ENCODE results near the gene RAPH1. TPM values are rescaled to one million over a fixed set of nuclear protein-coding genes. Genes with fewer than 3 reads are reported as not detected.
"Not testable (repeated sequence)": the region's sequence is repeated elsewhere in the genome, so short reads cannot be mapped to it uniquely, and the experiment has no call there.

Gene RAPH1
- total RNA-seq, 1 experiment from 2014 or later: 33.8 TPM

DNA sequence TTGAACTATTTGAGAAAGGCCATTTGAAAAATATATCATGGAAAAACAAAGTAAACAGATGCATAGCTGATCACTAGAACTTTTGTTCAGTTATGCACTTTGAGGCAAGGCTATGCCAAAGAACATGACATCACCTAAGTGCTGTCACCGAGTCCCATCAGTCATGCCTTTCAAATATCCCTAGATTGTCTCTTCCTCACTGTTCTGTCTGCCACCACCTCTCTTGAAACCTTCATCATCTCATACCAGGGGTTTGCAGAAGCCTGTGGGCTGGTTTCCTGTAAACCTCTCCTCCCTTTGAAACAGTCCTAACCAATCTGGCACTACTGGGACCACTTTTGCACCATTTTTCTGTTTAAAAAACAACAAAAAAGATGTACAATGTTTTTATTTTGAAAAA, 12.3 kb upstream of the RAPH1 start:
- DNase-seq (ENCODE audit: extremely low read depth, low read depth): no peak

DNA sequence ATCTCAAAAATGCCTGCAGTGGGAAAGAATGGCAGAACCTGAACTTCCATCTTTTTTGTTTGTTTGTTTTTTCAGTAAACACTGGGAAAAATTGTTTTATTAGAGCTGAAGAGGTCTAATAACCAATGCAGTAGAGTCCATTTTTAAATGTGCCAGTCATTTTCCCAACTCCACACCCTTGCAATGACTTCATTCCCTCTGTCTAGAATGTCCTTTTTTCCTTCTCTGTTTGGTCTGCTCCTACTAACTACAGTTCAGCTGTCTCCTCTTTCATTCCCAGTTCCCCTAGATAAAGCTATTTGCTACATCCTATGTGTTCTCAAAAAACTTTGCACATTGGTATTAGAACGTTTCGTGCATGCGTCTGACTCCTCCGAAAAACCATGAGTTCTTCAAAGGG, 9.3 kb upstream of the RAPH1 start:
- no peak for DNase-seq (ENCODE audit: extremely low read depth, low read depth)

DNA sequence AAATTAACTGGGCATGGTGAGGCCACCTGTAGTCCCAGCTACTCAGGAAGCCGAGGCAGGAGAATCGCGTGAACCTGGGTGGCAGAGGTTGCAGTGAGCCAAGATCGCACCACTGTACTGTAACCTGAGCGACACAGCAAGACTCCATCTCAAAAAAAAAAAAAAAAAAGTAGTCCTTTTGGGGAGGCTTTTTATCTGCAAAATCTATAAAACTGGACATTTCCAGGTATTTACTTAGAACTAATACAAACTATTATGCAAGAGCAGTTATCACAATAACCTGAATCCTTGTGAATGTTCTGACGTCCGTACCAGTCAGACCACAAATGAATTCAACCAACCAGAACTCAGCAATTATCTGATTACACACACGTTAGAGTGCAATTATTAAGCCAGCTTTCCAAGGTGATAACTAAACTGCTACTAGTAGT, 8.8 kb upstream of the RAPH1 start:
- no peak for DNase-seq (ENCODE audit: extremely low read depth, low read depth)

- DNase-seq (ENCODE audit: extremely low read depth, low read depth): not testable (repeated sequence)
Observed at GRCh38 chr2:203540598-203540997, 5.5 kb upstream of the RAPH1 start.

GRCh38 chr2:203538237-203538636, 3.1 kb upstream of the RAPH1 start:
- not testable (repeated sequence) for DNase-seq (ENCODE audit: extremely low read depth, low read depth)

- DNase-seq (ENCODE audit: extremely low read depth, low read depth): not testable (repeated sequence)
Observed at GRCh38 chr2:203536586-203536951, 1.5 kb upstream of the RAPH1 start.

- no peak for DNase-seq (ENCODE audit: extremely low read depth, low read depth)
Observed at GRCh38 chr2:203535784-203536585, 884 bp upstream of the RAPH1 start.

- DNase-seq (ENCODE audit: extremely low read depth, low read depth): no peak
Observed at GRCh38 chr2:203534621-203535077, 452 bp downstream of the RAPH1 start.

DNA sequence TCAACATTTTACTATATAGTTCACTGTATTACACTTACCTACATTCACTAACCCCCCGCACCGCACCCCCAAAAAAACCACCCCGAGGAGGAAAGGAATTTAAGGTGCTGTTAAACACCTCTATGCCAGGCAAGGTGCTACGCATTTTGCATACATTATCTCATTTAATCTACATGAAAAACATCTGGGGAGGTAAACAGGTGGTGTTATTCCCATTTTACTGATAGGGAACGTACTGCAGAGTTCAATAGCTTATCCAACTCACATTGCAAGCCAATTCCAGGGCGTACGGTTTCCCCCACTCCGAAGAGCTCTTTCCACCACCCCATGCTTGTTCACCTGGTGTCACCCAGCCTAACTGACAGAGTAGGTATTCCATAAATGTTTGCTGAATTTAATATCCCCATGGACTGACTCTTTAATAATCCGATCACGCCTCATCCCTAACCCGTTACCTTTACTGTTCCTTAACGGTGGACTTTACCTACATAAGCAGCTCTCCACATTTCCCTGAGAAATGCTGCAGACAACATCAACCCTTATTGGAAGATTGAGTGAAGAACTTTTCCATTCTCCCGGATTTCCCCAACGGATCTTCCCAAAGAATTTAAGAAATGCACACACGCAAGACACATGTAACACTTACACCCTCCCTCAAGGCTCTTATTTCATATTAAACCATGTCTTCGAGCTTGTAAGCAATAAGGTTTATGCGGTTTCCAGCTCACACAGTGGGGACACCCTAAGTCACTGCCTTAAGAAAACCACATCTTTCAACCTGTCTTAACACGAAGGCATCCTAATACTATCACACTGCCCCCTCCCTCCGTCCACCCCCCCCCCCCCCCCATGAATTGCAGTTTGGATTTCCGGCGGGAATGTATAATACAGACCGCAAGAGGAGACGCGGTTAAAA, 1.2 kb downstream of the RAPH1 start:
- DNase-seq (ENCODE audit: extremely low read depth, low read depth): peak; percentile 67

GRCh38 chr2:203532957-203533658, 2.0 kb downstream of the RAPH1 start:
- DNase-seq (ENCODE audit: extremely low read depth, low read depth): peak; percentile 70

DNA sequence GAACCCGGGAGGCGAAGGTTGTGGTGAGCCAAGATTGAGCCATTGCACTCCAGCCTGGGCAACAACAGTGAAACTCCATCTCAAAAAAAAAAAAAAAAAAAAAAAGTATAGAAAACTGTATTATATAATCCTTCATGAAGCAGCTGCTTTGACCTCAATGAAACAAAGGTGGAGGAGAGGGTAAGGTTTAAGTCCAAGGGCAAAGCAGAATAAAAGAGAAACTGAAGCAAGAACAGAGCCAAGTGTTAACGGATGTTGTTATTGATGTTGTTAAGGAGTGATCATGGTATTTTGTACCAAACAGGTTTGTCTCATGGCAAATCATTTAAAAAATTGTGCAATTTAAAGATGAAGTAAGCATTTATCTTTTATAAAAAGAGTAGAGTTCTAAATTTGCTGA, 7.4 kb downstream of the RAPH1 start:
- no peak for DNase-seq (ENCODE audit: extremely low read depth, low read depth)

DNA sequence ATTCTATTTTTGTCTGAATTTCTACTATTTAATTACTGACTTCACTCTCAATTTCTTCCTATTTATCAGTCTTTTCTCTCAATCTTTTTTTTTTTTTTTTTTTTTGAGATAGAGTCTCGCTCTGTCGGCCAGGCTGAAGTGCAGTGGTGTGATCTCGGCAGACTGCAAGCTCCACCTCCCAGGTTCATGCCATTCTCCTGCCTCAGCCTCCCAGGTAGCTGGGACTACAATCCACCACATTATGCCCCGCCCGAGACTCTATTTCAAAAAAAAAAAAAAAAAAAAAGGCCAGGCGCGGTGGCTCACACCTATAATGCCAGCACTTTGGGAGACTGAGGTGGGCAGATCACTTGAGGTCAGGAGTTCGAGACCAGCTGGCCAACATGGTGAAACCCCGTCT, 21.8 kb downstream of the RAPH1 start:
- not testable (repeated sequence) for DNase-seq (ENCODE audit: extremely low read depth, low read depth)

DNA sequence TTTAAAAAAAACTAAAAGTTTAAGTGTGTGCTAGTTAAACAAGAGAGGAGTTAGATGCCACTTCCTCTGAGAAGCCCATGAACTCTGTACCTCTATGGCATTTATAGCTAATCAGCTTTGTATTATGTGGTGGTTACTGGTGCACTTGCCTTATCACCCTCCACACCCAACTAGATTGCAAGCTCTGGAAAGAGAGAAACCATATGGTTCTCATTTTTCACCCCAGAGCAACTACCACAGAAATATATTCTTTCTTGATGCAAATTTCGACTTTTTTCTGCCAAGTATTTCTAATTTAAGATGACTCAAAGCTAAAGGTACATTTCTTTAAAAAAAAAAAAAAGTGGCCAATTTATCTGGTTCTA, 24.2 kb downstream of the RAPH1 start:
- no peak for DNase-seq (ENCODE audit: extremely low read depth, low read depth)

DNA sequence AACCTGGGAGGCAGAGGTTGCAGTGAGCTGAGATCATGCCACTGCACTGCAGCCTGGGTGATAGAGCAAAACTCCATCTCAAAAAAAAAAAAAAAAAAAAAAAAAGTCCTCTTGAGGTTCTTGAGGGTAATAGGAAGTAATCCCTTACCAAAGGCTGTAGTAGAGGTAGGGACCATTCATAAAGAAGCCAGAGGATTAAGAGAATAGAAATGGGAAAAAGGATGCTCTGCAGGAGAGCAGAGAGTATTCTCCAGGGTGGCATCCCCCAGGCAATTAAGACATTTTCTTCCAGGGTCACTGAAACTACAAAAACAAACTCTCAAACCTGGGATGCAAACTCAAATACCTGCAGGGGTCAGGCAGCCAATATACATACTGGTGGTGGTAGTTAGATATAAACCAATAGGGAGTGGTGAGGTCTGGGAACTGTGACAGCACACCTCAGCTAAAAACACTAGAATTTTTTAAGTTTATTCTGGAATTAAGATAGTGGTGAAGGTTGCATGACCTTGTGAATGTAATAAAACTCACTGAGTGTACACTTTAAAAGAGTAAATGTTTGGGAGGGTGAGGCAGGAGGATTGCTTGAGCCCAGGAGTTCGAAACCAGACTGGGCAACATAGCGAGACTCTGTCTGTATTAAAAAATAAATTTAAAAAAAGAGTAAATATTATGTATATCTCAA, 24.7 kb downstream of the RAPH1 start:
- DNase-seq (ENCODE audit: extremely low read depth, low read depth): no peak

DNA sequence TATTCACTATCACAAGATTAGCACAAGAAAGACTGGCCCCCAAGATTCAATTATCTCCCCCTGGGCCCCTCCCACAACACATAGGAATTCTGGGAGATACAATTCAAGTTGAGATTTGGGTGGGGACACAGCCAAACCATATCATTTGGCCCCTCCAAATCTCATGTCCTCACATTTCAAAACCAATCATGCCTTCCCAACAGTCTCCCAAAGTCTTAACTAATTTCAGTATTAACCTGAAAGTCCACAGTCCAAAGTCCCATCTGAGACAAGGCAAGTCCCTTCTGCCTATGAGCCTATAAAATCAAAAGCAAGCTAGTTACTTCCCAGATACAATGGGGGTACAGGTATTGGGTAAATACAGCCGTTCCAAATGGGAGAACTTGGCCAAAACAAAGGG, 31.6 kb downstream of the RAPH1 start:
- DNase-seq (ENCODE audit: extremely low read depth, low read depth): not testable (repeated sequence)

DNA sequence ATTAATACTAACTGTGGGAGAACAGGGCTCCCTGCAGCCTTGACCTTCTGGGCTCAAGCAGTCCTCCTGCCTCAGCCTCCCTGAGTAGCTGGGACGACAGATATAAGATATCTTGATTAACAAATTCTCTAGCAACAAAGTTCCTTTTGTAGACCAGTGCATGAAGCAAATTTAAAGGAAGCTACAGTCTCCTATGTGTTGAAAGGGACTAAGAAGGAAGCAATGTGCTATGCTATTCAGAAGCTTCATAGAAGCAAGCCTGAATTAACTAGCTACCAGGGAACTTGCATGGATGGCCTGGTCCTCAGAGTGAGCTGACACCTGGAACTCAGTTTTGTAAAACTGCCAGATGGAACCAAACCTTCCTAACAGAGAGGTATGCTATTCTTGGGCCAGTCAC, 33.2 kb downstream of the RAPH1 start:
- no peak for DNase-seq (ENCODE audit: extremely low read depth, low read depth)

- no peak for DNase-seq (ENCODE audit: extremely low read depth, low read depth)
Observed at GRCh38 chr2:203500951-203501350, 34.1 kb downstream of the RAPH1 start.

DNA sequence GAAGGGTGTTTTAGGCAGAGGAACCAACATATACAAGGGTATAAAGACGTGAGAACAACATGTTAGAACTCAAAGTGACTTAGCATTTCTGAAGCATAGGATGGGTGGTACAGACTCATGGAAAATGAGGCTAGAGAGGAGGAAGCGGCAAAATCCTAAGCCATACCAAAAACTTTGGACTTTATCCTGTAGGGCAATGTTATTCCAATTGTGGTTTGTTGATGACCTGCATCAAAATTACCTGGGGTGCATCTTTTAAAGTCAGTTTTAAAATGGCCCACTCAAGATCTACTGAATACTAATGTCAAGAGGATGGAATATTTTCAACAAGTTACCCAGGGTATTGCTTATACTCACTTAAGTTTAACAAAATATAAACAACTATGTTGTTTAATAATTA, 34.8 kb downstream of the RAPH1 start:
- DNase-seq (ENCODE audit: extremely low read depth, low read depth): no peak

DNA sequence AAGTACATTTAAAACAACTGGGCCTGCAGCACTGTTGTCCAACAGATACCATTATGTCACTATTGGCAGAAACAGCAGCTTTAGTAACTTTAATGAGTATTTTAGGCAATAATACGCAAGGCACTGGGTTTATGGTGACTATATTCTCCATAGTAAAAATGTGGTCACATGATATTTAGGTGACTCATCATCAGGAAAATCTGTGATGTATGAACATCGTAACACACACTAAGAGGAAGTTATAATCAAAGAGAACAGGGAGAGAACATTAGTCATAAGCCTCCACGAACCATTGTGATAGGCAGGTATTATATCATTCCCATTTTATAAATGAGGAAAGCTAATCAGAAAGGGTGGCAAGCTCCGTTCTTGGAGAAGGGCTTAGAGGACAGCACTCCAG, 36.9 kb downstream of the RAPH1 start:
- peak; percentile 32 for DNase-seq (ENCODE audit: extremely low read depth, low read depth)

DNA sequence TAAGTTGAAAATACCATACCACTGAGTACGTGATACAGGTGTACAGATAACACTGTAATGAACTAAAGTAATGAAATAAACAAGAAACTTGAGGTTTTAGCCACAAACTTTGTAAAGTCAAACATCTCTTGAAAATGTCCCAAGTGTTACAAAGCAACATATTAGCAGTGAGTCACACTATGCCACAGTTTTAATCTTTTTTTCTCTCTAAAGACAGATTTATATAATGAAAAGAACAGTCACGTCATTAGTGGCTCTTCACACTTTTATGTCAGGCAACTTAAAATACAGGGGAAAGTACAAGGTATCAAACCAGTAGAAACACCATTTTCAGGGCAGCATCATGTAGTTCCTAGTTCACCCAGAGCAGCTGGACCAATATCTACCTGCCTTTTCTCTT, 42.1 kb downstream of the RAPH1 start:
- DNase-seq (ENCODE audit: extremely low read depth, low read depth): no peak

- no peak for DNase-seq (ENCODE audit: extremely low read depth, low read depth)
Observed at GRCh38 chr2:203490391-203490790, 44.7 kb downstream of the RAPH1 start.
